A204.1 (cell line): ENCODE measurements around the gene FAM83G.
"Not testable (repeated sequence)": the region's sequence is repeated elsewhere in the genome, so short reads cannot be mapped to it uniquely, and the experiment has no call there.

Source experiments
- FAIRE-seq: peaks from 2 replicates; lab custom pipeline; 2012; peaks lifted over from hg19 to GRCh38; lab: Jason Lieb, UNC

The FAM83G gene

DNA sequence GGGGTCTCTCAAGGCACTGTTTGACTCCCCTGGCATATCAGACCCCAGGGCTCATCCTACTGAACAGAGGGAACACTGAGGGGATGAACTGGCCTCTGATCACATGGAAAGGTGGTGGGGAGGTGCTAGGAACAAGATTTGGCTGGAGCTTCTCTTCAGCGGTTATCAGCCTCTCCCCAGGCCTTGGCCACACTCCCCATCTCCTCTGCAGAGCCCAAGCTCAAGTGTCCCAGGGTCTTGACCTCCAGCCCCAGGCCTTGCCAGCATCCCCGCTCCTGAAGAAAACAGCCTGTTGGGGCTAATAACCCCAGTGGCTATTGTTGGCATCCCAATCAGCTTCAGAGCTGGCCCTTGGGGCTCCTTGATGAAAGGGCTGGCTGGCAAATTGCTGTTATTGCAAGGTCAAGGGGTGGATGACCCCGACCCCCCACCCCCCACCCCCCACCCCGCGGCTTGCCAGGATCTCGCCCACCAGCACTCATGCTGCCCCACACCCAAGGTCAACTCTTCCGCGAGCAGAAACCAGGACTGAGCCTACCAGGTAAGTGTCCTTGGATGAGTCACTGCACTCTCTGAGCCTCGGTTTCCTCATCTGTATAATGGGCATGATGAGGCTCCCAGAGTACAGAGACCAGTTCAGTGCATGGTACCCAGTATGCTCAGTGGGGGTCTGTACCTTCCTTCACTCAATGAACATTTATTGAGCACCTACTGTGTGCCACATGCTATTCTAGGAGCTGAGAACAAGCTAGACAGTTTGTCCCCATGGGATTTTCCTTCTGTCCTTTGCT is 18.8 kb upstream of the FAM83G start:
- FAIRE-seq = no peak

DNA sequence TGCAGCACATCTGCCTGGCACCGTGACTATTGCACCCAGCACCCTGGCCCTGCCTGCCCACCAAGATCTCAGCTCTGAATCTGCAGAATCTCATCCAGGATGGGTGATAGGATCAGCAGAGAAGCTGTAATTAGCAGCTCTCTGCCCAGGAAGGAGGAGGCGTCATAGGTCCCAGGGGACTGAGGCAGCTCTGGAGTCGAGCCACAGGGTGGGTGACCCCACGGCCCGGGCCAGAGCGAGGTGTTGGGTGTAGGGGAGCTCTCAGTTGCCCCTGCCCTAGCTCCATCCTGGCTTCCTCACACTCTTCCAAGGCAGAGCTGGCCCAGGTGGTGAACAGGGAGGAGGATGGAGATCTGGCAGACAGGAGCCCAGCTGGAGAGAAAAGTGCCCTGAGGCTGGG is 18.2 kb upstream of the FAM83G start:
- FAIRE-seq = no peak

DNA sequence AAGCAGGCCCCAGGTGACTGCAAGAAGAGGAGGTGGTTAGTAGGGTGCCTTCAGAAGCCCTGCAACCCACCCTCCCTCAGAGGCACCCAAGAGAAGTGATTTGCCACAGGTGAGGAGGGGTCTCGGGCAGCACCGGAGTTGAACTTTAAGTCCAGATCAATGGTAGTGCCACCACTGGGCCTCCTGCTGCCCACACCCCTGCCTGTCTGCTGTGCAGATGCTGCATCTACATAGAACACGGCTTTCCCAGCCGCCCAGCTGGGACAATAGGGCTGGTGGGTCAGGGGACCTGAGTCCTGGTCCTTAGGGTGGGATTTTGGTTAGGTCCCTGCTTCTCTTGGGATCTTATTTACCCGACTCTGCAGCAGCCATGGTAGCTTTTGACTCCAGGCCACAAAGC is 17.6 kb upstream of the FAM83G start:
- no peak for FAIRE-seq

GRCh38 chr17:19021622-19022083 is 17.1 kb upstream of the FAM83G start:
- no peak for FAIRE-seq

- FAIRE-seq = not testable (repeated sequence)
These were observed 16.6 kb upstream of the FAM83G start for GRCh38 chr17:19021011-19021621.

DNA sequence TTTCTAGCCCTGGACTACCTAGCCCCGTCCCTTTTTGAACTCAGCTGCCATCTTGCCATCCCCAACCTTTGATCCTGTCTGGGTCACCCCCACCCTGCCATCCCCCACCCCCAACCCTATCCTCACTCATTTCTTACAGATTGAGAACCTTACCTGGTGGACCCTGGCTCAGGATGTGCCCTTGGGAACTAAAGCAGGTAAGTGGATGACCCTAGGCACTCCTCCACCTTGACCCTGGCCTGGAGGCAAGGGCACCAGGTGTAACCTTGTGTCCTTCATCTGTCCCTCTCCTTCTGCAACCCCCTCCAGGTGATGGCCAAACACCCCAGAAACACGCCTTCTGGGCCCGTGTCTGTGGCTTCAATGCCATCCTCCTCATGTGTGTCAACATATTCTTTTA is 15.5 kb upstream of the FAM83G start:
- FAIRE-seq = no peak

GRCh38 chr17:19019041-19019941 is 14.7 kb upstream of the FAM83G start:
- no peak for FAIRE-seq

DNA sequence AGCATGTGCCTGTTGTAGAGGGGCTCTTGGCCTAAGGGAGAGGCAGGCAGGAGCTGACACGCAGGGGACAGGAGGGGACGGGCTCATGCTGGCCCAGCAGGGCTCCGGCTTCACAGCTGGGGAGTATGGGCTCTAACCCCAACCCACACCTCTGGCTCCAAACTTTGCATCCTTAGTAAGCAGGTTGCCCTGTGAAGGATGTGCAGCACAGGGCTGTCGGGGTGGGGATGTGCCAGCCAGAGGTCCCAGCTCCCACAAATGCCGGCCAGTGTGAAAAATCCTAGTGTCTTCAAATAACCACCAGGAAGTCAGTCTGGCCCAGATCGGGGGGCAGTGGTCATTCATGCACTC is 14.0 kb upstream of the FAM83G start:
- no peak for FAIRE-seq

DNA sequence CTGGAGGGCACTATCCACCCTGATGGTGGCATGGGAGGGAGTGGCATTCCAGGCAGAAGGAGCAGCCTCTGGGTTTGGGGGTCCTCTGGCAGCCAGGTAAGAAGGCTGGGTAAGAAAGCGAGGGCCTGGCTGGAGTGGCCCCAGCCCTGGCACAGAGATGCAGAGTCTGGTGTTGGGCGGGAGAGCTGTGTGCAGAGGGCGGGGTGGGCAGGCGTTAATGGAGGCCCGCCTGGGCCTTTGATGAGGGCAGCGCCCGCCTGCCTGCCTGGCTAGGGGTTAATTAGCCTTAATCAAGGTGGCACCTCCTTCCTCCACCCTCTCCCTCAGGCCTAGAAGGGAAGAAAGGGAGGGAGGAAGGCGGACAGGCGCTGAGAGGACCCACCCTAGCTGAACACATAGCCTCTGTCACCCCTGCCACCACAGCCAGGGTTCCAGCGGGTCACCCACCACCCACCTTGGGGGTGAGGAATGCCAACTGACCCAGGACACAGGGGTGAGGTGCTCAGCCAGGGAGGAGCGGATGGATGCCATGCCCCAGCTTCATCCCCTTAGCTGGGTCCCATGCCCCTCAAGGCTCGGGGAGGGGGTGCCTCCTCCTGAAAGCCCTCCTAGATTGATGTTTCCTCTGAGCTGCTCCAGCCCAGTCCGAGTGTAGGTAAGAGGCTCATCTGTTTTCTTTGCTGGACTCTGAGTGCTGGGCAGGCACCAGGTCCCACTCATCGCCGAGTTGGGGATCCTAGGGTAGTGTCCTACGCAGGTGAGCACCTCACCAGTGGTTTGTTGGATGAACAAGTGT is 13.4 kb upstream of the FAM83G start:
- no peak for FAIRE-seq

GRCh38 chr17:19017401-19017800 is 12.8 kb upstream of the FAM83G start:
- no peak for FAIRE-seq

DNA sequence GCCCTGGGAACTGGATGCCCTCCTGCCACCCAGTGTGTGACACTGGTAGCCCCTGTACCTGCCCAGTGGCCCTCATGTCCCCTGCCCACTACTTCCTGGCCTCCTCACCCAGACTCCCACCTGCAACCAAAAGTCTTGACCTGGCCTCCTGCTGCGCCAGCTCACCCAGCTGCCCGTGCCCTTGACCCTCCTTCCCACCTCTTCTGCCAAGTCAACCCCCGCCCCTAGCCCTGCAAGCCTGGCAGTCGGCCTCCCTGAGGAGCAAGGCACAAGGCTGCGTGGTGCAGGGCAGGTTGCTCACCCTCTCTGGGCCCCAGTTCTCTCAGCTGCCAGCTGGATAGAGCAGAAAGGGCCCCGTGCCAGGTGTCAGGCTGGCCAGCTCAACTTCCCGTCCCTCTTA is 12.3 kb upstream of the FAM83G start:
- no peak for FAIRE-seq

GRCh38 chr17:19016297-19016696 is 11.7 kb upstream of the FAM83G start:
- no peak for FAIRE-seq

DNA sequence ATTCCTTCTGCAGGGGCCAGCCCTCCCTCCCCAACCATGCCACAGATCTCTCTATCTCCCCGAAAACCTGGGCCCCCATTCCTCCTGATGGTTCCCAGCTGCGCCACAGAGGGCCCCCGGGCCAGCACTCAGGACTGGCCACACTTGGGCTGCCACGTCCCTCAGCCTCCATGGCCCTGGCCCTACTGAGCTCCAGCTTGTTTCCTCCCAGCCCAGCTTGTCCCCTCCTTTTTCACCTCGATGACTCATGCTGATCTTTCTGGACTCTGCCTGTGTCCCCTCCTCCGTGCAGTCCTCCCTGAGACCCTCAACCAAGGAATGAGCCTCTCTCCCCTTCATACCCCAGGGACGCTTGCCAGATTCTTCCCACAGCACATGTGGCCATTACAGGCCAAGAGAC is 10.9 kb upstream of the FAM83G start:
- FAIRE-seq = no peak

DNA sequence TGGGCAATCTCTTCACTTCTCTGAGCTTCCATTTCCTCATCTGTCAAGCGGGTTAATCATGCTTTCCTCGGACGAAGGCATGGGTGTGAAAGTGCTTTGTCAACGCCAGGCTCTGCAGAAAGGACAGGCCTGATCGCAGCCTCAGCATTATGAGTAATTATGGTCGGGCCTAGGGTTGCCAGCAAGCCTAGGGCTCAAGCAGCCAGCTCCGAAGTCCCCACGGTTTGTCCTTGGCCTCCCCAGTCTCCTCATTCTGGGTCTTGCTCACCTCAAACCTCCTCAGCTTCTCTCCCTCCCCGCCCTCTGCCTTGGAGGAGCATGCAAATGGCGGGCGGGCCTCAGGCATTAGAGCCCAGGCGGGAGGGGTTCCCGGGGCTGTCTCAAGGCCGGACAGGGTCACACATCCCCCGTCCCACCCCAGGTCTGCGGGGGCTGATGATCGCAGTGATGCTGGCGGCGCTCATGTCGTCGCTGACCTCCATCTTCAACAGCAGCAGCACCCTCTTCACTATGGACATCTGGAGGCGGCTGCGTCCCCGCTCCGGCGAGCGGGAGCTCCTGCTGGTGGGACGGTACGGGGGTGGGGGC is 10.2 kb upstream of the FAM83G start:
- no peak for FAIRE-seq

GRCh38 chr17:19013806-19014627 is 9.5 kb upstream of the FAM83G start:
- FAIRE-seq = no peak

- no peak for FAIRE-seq
These were observed 8.7 kb upstream of the FAM83G start for GRCh38 chr17:19013226-19013625.

DNA sequence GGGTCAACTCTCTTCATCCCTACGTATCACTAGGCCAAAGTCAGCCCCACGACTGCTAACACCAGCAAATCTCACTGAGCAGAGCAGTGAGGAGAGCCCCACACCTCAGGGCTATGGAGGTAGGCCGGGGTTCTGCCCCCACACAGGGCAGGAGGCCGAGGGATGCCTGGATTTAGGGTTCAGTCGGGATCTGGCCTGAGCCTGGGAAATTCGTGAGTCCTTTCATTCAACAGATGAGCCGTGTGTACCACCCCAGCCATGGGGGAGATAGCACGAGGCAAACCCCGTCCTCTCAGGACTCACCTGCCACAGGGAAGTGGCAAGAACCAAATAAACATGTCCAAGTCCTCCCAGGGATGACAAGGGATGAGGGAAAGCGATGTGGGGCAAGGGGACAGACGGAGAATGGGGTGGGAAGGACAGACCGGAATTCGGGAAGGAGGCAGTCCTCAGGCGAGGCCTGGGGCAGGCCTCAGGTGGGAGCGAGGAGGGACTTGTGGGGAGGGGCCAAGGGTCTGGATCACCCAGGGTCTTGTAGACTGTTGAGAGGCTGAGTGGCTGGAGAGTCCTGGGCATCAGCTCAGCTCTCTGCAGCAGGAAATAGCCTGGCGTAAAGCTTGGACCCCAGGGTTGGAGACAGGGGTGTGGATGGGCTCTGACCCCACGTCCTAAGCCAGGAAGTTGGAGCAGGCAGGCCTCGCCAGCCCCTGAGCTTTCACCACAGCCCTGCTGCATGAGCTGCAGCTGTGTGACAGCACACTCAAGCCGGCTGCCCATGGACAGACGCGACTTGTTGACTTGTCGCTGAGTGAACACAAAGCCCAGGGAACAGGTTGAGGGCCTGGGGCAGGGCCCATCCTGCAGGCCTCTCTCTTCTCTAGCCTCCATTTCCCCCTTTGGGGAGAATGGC is 7.9 kb upstream of the FAM83G start:
- no peak for FAIRE-seq

- no peak for FAIRE-seq
These were observed 7.0 kb upstream of the FAM83G start for GRCh38 chr17:19011581-19011980.

DNA sequence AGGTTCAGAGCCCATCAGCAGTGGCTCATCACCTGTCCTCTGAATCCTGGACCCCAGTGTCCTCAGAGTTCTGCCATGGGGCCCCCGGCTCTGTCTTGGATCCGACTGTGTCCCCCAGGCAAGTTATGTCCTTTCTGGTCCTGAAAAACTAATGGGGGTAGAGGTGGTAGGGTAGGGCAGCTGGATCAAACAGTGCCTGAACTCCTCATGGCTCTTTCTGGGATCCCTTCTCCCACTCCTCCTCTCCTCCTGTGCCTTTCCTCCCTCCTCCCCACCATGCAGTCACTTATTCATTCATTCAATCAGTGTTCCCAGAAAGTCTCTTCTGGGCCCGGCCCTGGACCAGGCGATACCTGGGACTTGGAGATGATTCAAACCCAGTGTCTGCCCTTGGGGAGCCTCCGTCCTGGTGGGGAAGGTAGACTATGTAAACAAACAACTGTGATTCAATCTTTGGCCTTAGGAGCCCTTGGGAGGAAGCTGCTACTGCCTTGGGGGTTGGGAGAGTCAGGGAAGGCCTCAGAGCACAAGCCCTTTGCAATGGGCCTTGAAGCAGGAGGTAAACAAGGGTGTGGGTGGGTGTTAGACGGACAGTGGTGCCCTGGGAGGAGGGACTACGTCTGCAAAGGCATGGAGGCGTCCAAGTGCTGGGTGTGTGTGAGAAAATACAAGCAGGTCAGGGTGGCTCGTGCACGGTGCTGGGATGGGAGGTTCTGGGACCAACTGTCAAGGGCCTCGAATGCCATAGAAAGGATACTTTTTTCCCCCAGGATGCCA is 6.4 kb upstream of the FAM83G start:
- FAIRE-seq = no peak
